ENCODE measurements around the gene AFF3.
"Not testable (repeated sequence)": the region's sequence is repeated elsewhere in the genome, so short reads cannot be mapped to it uniquely, and the experiment has no call there.

The AFF3 gene

DNA sequence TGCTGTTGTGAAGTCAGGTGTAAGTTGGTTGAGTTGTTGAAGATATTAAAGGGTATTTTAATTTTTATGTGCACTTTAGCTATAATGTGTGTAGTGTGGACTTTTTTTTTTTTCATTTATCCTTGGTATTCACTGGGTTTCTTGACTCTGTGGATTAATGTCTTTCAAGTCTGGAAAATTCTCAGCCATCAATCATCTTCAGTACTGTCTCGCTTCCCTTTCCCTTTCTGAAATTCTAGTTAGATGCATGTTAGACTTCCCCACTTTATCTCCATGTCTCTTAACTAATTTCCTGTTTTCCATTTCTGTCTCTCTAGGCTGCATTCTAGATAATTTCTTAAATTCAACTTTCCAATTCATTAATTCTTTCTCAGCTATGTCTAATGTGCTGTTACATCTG lies 404.9 kb downstream of the AFF3 start:
- no peak for DNase-seq (ENCODE audit: low read depth)

- no peak for DNase-seq (ENCODE audit: low read depth)
Measured at GRCh38 chr2:99735753-99736152, 406.6 kb downstream of the AFF3 start.

DNA sequence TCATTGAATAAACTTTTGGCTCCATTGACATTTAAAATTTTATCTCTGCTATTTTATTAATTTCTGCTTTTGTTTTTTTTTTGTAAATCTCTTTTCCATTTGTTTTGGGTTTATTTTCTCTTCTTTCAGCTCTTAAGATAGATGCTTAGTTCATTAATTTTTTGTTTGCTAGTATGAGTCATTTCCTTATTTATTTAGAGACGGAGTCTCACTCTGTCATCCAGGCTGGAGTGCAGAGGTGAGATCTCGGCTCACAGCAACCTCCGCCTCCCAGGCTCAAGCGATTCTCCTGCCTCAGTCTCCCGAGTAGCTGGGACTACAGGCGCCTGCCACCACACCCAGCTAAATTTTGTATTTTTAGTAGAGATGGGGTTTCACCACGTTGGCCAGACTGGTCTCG lies 407.1 kb downstream of the AFF3 start:
- not testable (repeated sequence) for DNase-seq (ENCODE audit: low read depth)

- DNase-seq (ENCODE audit: low read depth) = no peak
Measured at GRCh38 chr2:99734236-99734635, 408.2 kb downstream of the AFF3 start.

GRCh38 chr2:99729104-99730025 lies 413.0 kb downstream of the AFF3 start:
- DNase-seq (ENCODE audit: low read depth) = no peak

GRCh38 chr2:99728166-99728565 lies 414.2 kb downstream of the AFF3 start:
- DNase-seq (ENCODE audit: low read depth) = no peak

DNA sequence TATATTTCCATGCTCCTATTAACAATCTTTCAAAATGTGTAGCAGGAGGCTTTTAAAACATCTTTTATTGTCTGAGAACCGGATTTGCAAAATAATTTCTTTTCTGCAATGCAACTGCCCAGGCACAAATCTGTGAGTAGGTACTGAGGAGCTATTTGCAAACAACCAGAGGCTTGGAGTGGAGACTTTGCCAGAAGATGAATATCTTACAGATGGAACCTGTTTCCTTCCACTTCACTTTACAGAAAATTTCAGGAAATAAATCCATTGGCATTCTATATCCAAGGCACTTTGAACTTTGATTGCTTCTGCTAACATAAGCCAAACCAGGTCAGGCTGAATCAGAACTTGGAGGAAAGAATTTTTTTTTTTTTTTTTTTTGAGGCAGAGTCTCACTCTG lies 415.2 kb downstream of the AFF3 start:
- DNase-seq (ENCODE audit: low read depth) = no peak

DNA sequence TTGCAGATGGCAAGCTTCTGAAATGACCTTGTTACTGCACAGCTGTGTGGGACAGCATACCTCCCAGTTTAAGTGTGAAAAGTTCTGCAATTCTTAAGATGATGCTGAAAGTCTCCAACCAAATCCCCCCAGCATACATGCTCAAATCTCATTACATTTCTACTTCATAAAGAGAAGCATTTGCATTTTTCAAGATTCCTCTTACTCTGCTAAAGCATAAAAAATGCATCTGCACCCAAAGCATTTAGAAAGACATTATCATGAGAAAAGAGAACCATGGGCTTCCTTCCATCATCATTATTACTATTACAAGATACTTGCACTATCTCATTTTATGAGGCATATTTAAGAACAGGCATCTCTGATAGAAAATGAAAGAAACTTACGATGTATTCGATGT lies 415.7 kb downstream of the AFF3 start:
- DNase-seq (ENCODE audit: low read depth) = no peak

GRCh38 chr2:99725820-99726219 lies 416.6 kb downstream of the AFF3 start:
- DNase-seq (ENCODE audit: low read depth) = no peak

DNA sequence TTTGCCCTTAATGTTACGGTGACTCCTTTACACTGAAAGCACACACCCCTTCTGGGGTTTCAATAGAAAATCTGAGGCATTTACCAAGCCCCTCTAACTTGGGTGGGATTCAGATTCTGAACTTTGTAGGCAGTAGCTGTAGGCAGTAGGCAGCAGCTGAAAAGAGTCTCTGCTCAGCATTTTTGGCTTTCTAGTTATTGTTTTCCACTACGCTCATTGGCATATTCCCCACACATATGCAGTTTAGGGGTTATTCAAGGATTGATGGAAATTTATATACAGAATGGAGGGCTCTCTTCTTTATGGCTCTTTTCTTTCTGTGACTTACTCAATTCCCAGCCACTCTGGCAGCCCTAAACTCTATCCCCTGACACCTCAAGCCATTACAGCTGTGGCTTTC lies 419.9 kb downstream of the AFF3 start:
- DNase-seq (ENCODE audit: low read depth) = no peak

- DNase-seq (ENCODE audit: low read depth) = no peak
Measured at GRCh38 chr2:99719102-99719501, 423.3 kb downstream of the AFF3 start.

DNA sequence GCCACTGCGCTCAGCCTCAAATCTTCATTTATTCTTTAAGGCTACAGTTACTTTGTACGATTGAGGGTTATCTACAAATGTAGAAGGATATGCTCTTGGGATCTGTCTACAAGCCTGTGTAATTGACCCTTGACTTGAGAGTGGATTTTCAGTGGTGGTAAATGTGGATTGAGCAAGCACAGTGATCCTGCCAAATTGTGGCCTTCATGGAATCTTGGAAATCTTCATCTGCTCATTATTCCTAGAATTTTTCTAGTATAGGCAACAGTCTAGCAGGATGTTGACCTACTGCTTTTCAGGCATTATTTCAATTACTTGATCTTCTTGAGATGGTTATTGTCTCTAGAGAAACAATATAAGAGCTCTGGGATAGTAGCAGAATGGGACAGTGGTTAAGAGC lies 426.4 kb downstream of the AFF3 start:
- no peak for DNase-seq (ENCODE audit: low read depth)

DNA sequence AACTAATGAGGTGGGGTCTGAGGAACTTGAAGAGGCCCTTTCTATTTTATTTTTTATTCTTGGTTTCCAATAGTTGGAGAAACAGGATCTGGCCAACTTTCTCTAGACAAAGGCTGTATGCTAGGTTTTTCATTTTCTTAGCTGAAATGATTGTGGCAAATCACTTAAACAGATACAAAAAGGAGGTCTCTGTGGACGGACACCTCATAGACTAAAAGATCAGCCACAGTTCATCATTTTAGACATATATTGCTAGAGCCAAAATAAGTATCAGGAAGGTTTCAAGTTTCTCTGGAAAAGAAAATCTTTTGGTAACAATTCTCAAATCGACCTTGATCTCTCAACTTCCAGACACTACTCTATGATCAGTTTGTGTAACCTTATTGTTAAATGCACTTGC lies 428.0 kb downstream of the AFF3 start:
- DNase-seq (ENCODE audit: low read depth) = no peak

GRCh38 chr2:99711144-99711543 lies 431.2 kb downstream of the AFF3 start:
- no peak for DNase-seq (ENCODE audit: low read depth)

DNA sequence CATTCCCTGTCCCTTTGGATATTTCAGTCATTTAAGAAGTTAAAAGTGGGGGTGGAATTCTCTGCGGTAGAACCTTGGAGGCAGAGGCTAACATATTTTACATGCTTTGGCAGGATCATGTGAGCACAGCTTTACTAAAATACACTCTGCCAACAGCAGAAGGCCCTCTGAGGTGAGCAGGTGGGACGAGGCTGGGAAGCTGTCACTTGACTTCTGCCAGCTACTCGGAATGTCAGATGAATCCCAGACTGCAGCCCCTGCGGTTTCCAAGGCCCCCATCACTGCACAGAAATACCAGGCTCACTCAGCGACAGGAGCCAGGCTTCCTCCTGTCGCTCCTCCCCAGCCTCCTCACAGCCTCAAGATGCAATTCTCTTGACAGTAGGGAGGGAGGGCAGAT lies 431.7 kb downstream of the AFF3 start:
- no peak for DNase-seq (ENCODE audit: low read depth)

DNA sequence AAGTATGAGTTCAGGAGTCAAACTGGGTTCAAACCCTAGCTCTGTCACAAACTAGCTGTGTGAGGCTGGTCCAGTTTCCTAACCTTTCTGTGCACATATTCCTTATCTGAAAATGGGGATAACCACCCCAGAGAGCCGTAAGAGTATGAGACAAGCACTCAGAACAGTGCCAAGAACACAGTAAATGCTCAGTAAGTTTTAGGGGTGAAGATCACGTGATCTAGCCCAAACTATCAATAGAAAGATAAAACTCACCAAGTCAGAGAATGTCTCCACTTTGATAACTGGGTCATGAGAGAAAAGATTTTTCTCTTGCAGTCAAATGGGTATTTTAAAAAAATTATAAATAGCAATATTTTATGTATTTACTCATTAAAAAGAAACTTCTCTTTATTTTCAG lies 433.2 kb downstream of the AFF3 start:
- no peak for DNase-seq (ENCODE audit: low read depth)

DNA sequence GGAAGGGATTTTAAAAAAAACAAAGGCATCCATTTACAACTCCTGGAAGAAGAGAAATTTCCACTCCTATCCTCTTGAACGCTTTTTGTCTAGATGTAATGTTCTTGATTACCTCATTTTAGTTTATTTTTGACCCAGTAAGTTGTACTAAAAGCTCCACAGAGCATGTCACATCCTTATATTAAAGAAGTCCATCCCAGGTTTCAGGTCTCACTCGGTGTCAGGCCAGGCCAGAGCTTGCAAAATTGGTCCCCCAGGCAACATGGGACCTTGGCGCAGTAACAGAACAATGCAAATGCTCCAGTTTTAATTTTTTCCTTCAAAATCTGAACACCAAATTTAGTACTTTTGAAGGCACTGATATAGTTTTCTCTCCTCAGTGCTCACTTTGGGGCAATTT lies 434.2 kb downstream of the AFF3 start:
- no peak for DNase-seq (ENCODE audit: low read depth)

DNA sequence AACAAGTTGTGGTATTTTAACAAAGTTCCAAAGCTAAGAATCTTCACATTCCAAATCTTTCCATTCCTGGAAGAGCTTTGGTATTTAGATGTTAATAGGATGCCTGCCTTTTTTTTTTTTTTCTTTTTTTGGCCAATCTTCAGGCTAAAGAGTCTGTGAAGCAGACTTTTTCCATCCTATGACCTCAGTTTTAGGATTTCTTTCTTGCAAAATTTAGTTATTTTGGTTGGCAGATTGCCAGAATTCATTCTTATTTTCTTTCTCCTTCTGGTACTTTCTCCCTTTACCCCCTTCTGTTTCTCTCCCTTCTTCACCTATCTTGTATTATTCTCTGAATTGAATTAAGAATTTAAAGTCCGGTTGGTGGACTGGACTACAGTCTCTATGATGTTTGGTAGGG lies 434.8 kb downstream of the AFF3 start:
- no peak for DNase-seq (ENCODE audit: low read depth)

DNA sequence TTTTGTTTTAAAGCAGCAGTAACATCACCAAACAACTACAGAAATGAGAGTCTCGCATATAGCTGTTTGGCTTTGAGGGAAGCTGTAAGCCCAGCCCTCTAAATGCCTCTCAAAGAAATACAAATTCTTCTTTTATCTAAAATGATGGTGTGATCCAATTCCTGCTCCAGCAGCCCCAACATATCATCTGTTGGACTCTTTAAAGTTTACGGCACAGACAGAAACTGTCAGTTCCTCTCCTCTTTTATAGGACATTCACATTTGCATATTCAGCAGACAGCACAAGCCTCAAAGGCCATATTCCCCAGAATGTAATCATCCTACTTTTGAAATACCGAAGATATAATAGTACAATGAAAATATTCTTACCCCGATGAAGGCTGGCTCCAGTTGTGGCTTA lies 435.7 kb downstream of the AFF3 start:
- no peak for DNase-seq (ENCODE audit: low read depth)

DNA sequence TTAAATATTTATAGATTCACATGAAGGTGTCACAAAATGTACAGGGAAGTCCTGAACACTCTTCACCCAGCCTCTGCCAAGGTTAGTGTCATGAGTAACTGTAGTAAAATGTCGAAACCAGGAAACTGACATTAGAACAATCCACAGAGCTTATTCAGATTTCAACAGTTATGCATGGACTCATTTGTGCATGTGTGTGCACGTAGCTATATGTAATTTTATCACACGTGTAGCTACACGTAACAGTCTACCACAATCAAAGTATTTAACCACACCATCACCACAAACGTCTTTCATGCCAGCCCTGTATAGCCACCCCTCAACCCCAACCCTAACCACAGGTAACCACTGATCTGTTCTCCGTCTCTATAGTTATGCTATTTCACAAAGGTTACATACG lies 440.9 kb downstream of the AFF3 start:
- DNase-seq (ENCODE audit: low read depth) = no peak

- DNase-seq (ENCODE audit: low read depth) = no peak
Measured at GRCh38 chr2:99700482-99701398, 441.6 kb downstream of the AFF3 start.

- DNase-seq (ENCODE audit: low read depth) = no peak
Measured at GRCh38 chr2:99698896-99699295, 443.5 kb downstream of the AFF3 start.
